Measurements from ENCODE around the gene RSAD2.
"Not testable (repeated sequence)": the region's sequence is repeated elsewhere in the genome, so short reads cannot be mapped to it uniquely, and the experiment has no call there.

RSAD2 gene

DNA sequence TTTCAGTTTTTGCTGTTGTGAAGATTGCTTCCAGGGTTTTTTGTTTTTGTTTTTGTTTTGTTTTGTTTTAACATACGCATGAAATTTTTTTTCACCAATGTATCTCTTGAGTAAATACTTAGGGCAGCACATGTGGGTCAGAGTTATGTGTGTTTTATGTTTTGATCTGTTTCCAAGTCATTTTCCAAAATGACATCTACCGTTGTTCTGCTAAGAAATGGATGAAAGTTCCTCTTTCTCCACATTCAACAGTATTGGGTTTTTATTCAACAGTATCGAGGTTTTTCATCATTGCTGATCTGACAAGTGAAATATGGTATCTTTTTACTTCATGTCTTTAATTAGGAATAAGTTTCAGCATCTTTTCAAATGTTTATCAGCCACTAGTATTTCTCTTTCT, 56.3 kb downstream of the RSAD2 start:
- TF ChIP-seq, protein P1, sequence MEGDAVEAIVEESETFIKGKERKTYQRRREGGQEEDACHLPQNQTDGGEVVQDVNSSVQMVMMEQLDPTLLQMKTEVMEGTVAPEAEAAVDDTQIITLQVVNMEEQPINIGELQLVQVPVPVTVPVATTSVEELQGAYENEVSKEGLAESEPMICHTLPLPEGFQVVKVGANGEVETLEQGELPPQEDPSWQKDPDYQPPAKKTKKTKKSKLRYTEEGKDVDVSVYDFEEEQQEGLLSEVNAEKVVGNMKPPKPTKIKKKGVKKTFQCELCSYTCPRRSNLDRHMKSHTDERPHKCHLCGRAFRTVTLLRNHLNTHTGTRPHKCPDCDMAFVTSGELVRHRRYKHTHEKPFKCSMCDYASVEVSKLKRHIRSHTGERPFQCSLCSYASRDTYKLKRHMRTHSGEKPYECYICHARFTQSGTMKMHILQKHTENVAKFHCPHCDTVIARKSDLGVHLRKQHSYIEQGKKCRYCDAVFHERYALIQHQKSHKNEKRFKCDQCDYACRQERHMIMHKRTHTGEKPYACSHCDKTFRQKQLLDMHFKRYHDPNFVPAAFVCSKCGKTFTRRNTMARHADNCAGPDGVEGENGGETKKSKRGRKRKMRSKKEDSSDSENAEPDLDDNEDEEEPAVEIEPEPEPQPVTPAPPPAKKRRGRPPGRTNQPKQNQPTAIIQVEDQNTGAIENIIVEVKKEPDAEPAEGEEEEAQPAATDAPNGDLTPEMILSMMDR (IDR thresholded peaks at IDR 0.05; ENCODE audit: low read depth, low read length) = no peak
- no peak for DNase-seq (ENCODE audit: extremely low read depth, low read depth)

DNA sequence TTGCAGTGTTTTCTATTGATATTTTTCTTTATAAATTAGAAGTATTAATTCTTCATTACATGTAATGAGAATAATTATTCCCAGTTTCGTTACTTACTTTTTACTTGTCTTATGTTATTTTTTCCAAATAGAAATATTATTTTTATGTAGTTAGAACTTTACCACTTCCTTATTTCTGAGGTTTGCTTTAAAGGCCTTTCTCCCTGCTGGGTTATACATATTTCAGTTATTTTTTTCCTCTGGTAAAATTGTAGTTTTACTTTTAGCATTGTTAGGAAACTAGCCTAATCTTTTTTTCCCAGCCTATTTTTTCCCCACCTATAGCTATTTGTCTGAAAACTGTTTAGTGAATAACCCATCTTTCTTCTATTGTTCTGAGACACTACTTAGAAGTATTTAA, 56.8 kb downstream of the RSAD2 start:
- DNase-seq (ENCODE audit: extremely low read depth, low read depth) = no peak

DNA sequence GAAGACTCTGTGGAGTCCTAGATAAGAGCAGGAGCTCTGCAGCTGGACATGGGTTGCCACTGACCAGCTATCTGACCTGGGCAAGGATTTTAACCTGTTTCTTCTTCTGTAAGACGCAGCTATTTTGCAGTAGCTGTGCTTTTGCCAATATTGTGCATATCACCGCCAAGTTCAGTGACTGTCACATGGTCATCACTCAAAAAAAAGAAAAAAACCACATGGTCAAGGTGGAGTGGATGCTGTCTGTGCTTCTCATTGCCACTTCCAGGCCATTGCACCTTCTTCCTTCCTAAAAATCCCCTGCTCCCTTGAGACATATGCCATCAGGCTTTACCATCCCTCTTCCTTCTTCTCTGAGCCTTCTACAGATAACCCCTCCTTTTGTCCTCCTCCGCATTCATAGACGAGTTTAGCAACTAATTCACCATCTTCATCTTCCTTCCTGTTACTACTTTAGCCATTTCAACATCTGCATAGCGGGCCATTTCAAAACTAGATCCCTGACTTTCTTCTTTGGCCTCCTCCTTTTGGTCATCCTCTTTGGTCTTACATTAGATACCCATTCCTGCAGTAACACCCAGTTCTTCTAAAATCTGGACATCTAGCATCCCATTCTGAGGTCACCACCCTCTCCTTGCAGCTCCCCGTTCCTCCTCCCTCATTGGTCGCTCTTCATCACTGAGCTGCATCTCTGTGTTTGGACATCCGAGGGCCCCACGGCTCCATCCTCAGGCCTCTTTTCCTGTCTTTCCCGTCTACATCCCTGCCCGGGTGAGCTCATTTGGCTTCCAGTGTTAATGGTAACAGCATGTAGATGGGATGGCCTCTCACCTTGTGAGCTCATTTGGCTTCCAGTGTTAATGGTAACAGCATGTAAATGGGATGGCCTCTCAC, 57.4 kb downstream of the RSAD2 start:
- DNase-seq (ENCODE audit: extremely low read depth, low read depth) = no peak
- TF ChIP-seq, protein P1 (IDR thresholded peaks at IDR 0.05; ENCODE audit: low read depth, low read length) = no peak

More for the DNA sequence above, 56.8 kb downstream of the RSAD2 start:
- TF ChIP-seq, protein P1 (IDR thresholded peaks at IDR 0.05; ENCODE audit: low read depth, low read length) = no peak

DNA sequence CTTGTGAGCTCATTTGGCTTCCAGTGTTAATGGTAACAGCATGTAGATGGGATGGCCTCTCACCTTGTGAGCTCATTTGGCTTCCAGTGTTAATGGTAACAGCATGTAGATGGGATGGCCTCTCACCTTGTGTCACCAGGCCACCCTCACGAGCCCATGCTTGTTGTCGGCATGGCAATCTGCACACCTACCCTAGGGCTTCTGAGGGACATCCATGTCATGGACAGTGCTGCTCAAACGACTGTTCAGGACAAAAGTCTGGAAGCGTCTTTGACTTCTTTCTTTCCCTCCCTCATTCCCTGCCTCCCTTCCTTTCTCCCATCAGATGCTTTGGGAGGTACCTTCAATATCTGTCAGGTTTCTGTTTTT, 58.1 kb downstream of the RSAD2 start:
- DNase-seq (ENCODE audit: extremely low read depth, low read depth) = not testable (repeated sequence)

DNA sequence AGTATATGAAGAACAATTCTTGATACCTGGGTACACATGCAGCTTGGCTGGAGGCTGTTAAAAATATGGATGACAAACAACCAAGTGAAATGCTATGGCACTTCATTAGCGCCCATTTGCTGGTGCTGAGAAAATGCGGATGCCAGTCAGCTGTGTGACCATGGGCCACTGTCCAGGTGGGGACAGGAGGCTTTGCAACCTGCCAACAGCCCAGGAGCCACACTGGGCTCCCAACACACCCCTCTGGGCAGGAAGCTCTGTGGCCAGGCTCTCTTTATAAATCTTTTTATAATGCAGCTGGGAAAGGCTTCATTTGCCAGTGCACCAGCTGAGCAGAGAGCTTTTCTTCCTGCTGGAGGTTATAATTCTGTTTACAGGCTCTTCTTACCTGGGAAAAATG, 59.6 kb downstream of the RSAD2 start:
- no peak for DNase-seq (ENCODE audit: extremely low read depth, low read depth)
- TF ChIP-seq, protein P1 (IDR thresholded peaks at IDR 0.05; ENCODE audit: low read depth, low read length) = no peak

DNA sequence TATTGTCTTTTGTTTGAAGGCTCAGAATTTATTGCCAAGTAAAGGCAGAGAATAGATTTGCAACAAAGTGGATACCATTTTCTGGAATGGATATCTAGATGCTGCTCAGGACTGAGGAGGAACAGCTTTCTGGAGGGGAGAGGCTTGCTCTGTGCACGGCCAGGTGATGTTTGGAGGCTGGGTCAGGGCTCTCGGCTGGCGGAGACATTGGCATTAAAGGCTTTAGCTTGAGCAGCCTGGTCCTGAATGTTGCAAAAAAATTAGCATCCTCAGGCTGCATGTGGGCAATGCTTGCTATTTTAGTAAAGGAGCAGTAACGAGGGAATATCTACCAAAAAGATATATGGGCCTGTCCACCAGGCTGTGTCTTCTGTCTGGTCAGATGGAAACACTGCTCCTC, 60.0 kb downstream of the RSAD2 start:
- no peak for DNase-seq (ENCODE audit: extremely low read depth, low read depth)
- TF ChIP-seq, protein P1 (IDR thresholded peaks at IDR 0.05; ENCODE audit: low read depth, low read length) = no peak

DNA sequence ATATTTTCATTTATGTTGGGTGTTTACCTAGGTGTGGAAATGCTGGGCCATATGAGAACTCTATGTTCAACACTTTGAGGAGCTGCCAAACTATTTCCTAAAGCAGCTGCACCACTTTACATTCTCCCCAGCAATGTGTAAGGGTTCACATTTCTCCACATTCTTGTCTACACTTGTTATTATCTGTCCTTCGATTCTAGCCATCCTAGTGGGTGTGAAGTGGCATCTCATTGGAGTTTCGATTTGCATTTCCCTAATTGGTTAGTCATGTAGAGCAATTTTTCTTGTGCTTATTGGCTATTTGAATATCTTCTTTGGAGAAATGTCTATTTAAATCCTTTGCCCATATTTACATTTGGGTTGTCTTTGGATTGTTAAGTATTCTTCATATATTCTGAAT, 61.5 kb downstream of the RSAD2 start:
- TF ChIP-seq, protein P1 (IDR thresholded peaks at IDR 0.05; ENCODE audit: low read depth, low read length) = no peak

DNA sequence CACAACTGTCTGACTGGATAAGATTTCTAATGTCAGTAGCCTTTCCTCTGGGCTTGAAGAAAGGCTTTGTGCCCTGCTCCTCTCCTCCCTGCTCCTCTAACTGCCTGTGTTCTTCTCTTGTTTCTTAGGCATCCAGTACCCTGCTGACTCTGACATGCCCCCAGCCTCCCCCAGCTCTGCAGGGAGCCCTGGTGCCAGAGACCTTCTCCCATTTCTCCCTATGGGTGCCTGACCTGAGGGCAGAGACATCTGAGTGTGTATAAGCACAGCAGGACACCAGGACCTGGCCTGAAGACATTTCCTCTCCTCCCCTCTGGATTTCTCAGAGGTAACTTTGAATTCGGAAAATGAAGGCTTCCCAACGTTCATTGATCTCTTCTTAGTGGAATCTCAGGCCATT, 63.2 kb downstream of the RSAD2 start:
- TF ChIP-seq, protein P1 (IDR thresholded peaks at IDR 0.05; ENCODE audit: low read depth, low read length) = no peak

More for the DNA sequence above, 61.5 kb downstream of the RSAD2 start:
- DNase-seq (ENCODE audit: extremely low read depth, low read depth) = no peak

More for the DNA sequence above, 63.2 kb downstream of the RSAD2 start:
- DNase-seq (ENCODE audit: extremely low read depth, low read depth) = no peak
